ENCODE data around the gene SLC8A1. TPM values are rescaled to one million over a fixed set of nuclear protein-coding genes. Genes with fewer than 3 reads are reported as not detected.

The SLC8A1 gene
- total RNA-seq, 2 donors from 2014 or later: 4.7 to 6.3 TPM

- no peaks in the 10 kb centered on the region for H3K4me1 ChIP-seq (ENCODE audit: control insufficient read depth, insufficient read depth, low read length)
- no peak overlapping the region for H3K27ac ChIP-seq (ENCODE audit: low read depth, low read length)
- no peak for TF ChIP-seq CTCF (conservative IDR thresholded peaks at IDR 0.05)
- Mint-ChIP-seq H3K36me3 (ENCODE audit: low read depth) (no peaks in the 10 kb centered on the region), H3K27ac (no peak overlapping the region), H3K9me3 (no peaks in the 10 kb centered on the region), H3K4me1 (peaks cover 4% of the 10 kb centered on the region), H3K27me3 (ENCODE audit: insufficient read depth) (no peaks in the 10 kb centered on the region), H3K4me3 (no peak overlapping the region)
- no peak overlapping the region for H3K9ac ChIP-seq (ENCODE audit: extremely low read depth, low read length, poor library complexity, severe bottlenecking)
- 90% methylated on average over 3 of the region's 3 CpGs; no CpG with 5 or more reads in 1 of the 2 experiments for WGBS, 2 experiments (ENCODE audit: insufficient coverage in 1 of 2, insufficient read length in 1 of 2)
- no peaks in the 10 kb centered on the region for H3K36me3 ChIP-seq (ENCODE audit: control insufficient read depth, insufficient read depth, low read length)
- no peaks in the 10 kb centered on the region for H3K9me3 ChIP-seq (ENCODE audit: control insufficient read depth, low read length)
- no peaks in the 10 kb centered on the region for H3K27me3 ChIP-seq (ENCODE audit: control insufficient read depth, insufficient read depth, low read length, poor library complexity, severe bottlenecking)
- DNase-seq: no peak
- no peak overlapping the region for H3K4me3 ChIP-seq (ENCODE audit: low read length)
These were observed 87.6 kb downstream of the SLC8A1 start for GRCh38 chr2:40364151-40364874.

- no peak overlapping the region for H3K4me3 Mint-ChIP-seq
- H3K4me3 ChIP-seq (ENCODE audit: low read length): no peak overlapping the region
- peaks cover 6% of the 10 kb centered on the region for H3K4me1 Mint-ChIP-seq
- no peaks in the 10 kb centered on the region for H3K4me1 ChIP-seq (ENCODE audit: control insufficient read depth, insufficient read depth, low read length)
- H3K36me3 Mint-ChIP-seq (ENCODE audit: low read depth): no peaks in the 10 kb centered on the region
- H3K27ac ChIP-seq (ENCODE audit: low read depth, low read length): peak overlapping the region; percentile 33
- no peak overlapping the region for H3K27ac Mint-ChIP-seq
- no peaks in the 10 kb centered on the region for H3K9me3 Mint-ChIP-seq
- H3K9ac ChIP-seq (ENCODE audit: extremely low read depth, low read length, poor library complexity, severe bottlenecking): no peak overlapping the region
- H3K36me3 ChIP-seq (ENCODE audit: control insufficient read depth, insufficient read depth, low read length): no peaks in the 10 kb centered on the region
- no peaks in the 10 kb centered on the region for H3K27me3 Mint-ChIP-seq (ENCODE audit: insufficient read depth)
- no peaks in the 10 kb centered on the region for H3K27me3 ChIP-seq (ENCODE audit: control insufficient read depth, insufficient read depth, low read length, poor library complexity, severe bottlenecking)
- no peak for TF ChIP-seq CTCF (conservative IDR thresholded peaks at IDR 0.05)
- WGBS, 2 experiments (ENCODE audit: insufficient coverage in 1 of 2, insufficient read length in 1 of 2): 85 to 90% methylated on average over 6 of the region's 6 CpGs
- H3K9me3 ChIP-seq (ENCODE audit: control insufficient read depth, low read length): no peaks in the 10 kb centered on the region
- no peak for DNase-seq
These were observed 88.3 kb downstream of the SLC8A1 start for GRCh38 chr2:40363631-40364030.

GRCh38 chr2:40363231-40363630 lies 88.7 kb downstream of the SLC8A1 start:
- 94 to 100% methylated on average over 1 of the region's 1 CpG for WGBS, 2 experiments (ENCODE audit: insufficient coverage in 1 of 2, insufficient read length in 1 of 2)
- Histone ChIP-seq H3K4me3 (ENCODE audit: low read length) (no peak overlapping the region), H3K27me3 (ENCODE audit: control insufficient read depth, insufficient read depth, low read length, poor library complexity, severe bottlenecking) (no peaks in the 10 kb centered on the region), H3K36me3 (ENCODE audit: control insufficient read depth, insufficient read depth, low read length) (no peaks in the 10 kb centered on the region), H3K9ac (ENCODE audit: extremely low read depth, low read length, poor library complexity, severe bottlenecking) (no peak overlapping the region), H3K27ac (ENCODE audit: low read depth, low read length) (peak overlapping the region; percentile 33), H3K4me1 (ENCODE audit: control insufficient read depth, insufficient read depth, low read length) (no peaks in the 10 kb centered on the region), H3K9me3 (ENCODE audit: control insufficient read depth, low read length) (no peaks in the 10 kb centered on the region)
- peaks cover 7% of the 10 kb centered on the region for H3K4me1 Mint-ChIP-seq
- DNase-seq: no peak
- TF ChIP-seq CTCF (conservative IDR thresholded peaks at IDR 0.05): no peak
- no peaks in the 10 kb centered on the region for H3K27me3 Mint-ChIP-seq (ENCODE audit: insufficient read depth)
- no peak overlapping the region for H3K4me3 Mint-ChIP-seq
- no peaks in the 10 kb centered on the region for H3K9me3 Mint-ChIP-seq
- no peak overlapping the region for H3K27ac Mint-ChIP-seq
- no peaks in the 10 kb centered on the region for H3K36me3 Mint-ChIP-seq (ENCODE audit: low read depth)
